Right cardiac atrium (tissue), 5 donors: ENCODE results near the gene ZNF865. TPM values are rescaled to one million over a fixed set of nuclear protein-coding genes. Genes with fewer than 3 reads are reported as not detected.

ENCODE experiments used
- ATAC-seq, 2 donors: fragments of 200-7000 bp; cut with Tn5 transposase; one replicate each; pipeline versions ENCODE4 v1.8.0 to v1.9.1; 2020; ENCODE audit warnings: moderate library complexity in 2 of 2, mild to moderate bottlenecking in 1 of 2
- DNase-seq, 3 donors: peaks; one replicate each; pipeline ENCODE4 v3.0.0-alpha.2; 2020
- H3K27ac ChIP-seq: one replicate; pipeline ENCODE4 v1.5.1; 2013; ENCODE audit warnings: mild to moderate bottlenecking, low read length, control low read depth, moderate library complexity
- H3K27me3 ChIP-seq: one replicate; pipeline ENCODE4 v1.6.1; 2013; ENCODE audit not compliant: control insufficient read depth, insufficient read depth
- H3K4me1 ChIP-seq: one replicate; pipeline ENCODE4 v1.6.1; 2013; ENCODE audit warnings: low read length; ENCODE audit not compliant: control insufficient read depth, insufficient read depth
- H3K4me3 ChIP-seq: one replicate; pipeline ENCODE4 v1.5.1; 2013; ENCODE audit warnings: low read length, control low read depth
- H3K9me3 ChIP-seq: one replicate; pipeline ENCODE4 v1.6.1; 2013; ENCODE audit warnings: low read length; ENCODE audit not compliant: control insufficient read depth
- whole genome bisulfite sequencing: extraction: QIAGEN DNeasy Blood & Tissue Kit; methylation state at CpG from one replicate; pipeline ENCODE4 v1.1.7; 2013; 5-methylcytosine and 5-hydroxymethylcytosine counted together
- intact Hi-C, 4 donors: fragments of 100-400 bp; cut with DNase I; formaldehyde crosslinking; loops; one replicate each; pipeline versions ENCODE4 v1.11.0 to v1.14.0; 2022 to 2023
- polyA plus RNA-seq: library from polyadenylated mRNA; stranded (reverse); fragments of 200-250 nt; gene quantifications from one replicate; pipeline ENCODE4 v1.2.3, GENCODE V29; 2013
- total RNA-seq, 4 donors: library from RNA; stranded (reverse); fragmentation: NEBNext Ultra II Directional; extraction: Animal tissue kit (Norgen Biotek cat#: 25700); gene quantifications; one replicate each; pipeline ENCODE4 v1.2.1, GENCODE V29; 2021
- donor health status: healthy with polysubstance abuse.
- donor health status: DM: no; HTN: yes; CAD: no.
- donor health status: DM: no; HTN: no; CAD: no.
- donor health status: DM: no; HTN: yes; CAD: no; lungs with severe emphysema.
- donor health status: DM: yes; HTN: yes; CAD: no.

ZNF865 gene
- total and polyA plus RNA-seq, 5 donors, result 17.2 to 20.8 (median 20.0) TPM

- Histone ChIP-seq H3K27ac (no peak overlapping the region), H3K4me1 (no peaks in the 10 kb centered on the region), H3K9me3 (no peaks in the 10 kb centered on the region), H3K4me3 (no peak overlapping the region), H3K27me3 (no peaks in the 10 kb centered on the region)
- no peak for DNase-seq
- WGBS, result 87% methylated on average over 9 of the region's 9 CpGs
- intact Hi-C loops, result loop anchor here in 1 of 4 donors (10.0 kb wide), 1 partner anchor 83 kb away; no protein-coding TSS in a partner anchor
- no peak for ATAC-seq
These were observed 7.4 kb upstream of the ZNF865 start for GRCh38 chr19:55598034-55598433.

- H3K4me3 ChIP-seq, result peak overlapping the region; percentile 71
- intact Hi-C loops, result loop anchor here in 1 of 4 donors (10.0 kb wide), 1 partner anchor 84 kb away; no protein-coding TSS in a partner anchor
- ATAC-seq, result peak; percentile 85 to 89
- no peaks in the 10 kb centered on the region for H3K9me3 ChIP-seq
- H3K4me1 ChIP-seq, result no peaks in the 10 kb centered on the region
- H3K27ac ChIP-seq, result peak overlapping the region; percentile 99
- WGBS, result 6% methylated on average over 26 of the region's 26 CpGs
- DNase-seq, result peak; percentile 93 to 96 (median 95)
- no peaks in the 10 kb centered on the region for H3K27me3 ChIP-seq
These were observed 6.6 kb upstream of the ZNF865 start for GRCh38 chr19:55598719-55599467.

- intact Hi-C loops, result loop anchor here in 1 of 4 donors (10.0 kb wide), 1 partner anchor 85 kb away; no protein-coding TSS in a partner anchor
- no peaks in the 10 kb centered on the region for H3K9me3 ChIP-seq
- H3K4me3 ChIP-seq, result peak within 1 kb of the TSS; percentile 71
- H3K27ac ChIP-seq, result peak within 1 kb of the TSS; percentile 99
- ATAC-seq (peak; percentile 93 to 94), DNase-seq (peak; percentile 98 to 99 (median 99))
- WGBS, result under 1% methylated on average over 23 of the region's 23 CpGs
- no peaks in the 10 kb centered on the region for H3K27me3 ChIP-seq
- H3K4me1 ChIP-seq, result no peaks in the 10 kb centered on the region
These were observed 6.0 kb upstream of the ZNF865 start, which contains the start of gene FIZ1 for GRCh38 chr19:55599468-55599841. Gene FIZ1, minus strand, starts transcription at chr19:55599517. Its CDS starts 1,652 bp downstream, at chr19:55597865.

- WGBS, result under 1% methylated on average over 97 of the region's 97 CpGs
These were observed 5.4 kb upstream of the ZNF865 start, which contains the start of gene ZNF524 for GRCh38 chr19:55599842-55600661. Gene ZNF524, plus strand, starts transcription at chr19:55600288. Its CDS starts 1,825 bp downstream, at chr19:55602113.

GRCh38 chr19:55600662-55601028 lies 4.8 kb upstream of the ZNF865 start:
- Histone ChIP-seq H3K27me3 (no peaks in the 10 kb centered on the region), H3K4me3 (peak overlapping the region; percentile 71), H3K9me3 (no peaks in the 10 kb centered on the region), H3K4me1 (no peaks in the 10 kb centered on the region), H3K27ac (peak overlapping the region; percentile 76)
- ATAC-seq (no peak), DNase-seq (no peak)
- 6% methylated on average over 15 of the region's 15 CpGs for WGBS
- intact Hi-C loops, result loop anchor here in 1 of 4 donors (10.0 kb wide), 1 partner anchor 86 kb away; no protein-coding TSS in a partner anchor

More at GRCh38 chr19:55599842-55600661, 5.4 kb upstream of the ZNF865 start, which contains the start of gene ZNF524:
- H3K4me1 ChIP-seq, result no peaks in the 10 kb centered on the region
- no peaks in the 10 kb centered on the region for H3K9me3 ChIP-seq
- peak within 1 kb of the TSS; percentile 71 for H3K4me3 ChIP-seq
- DNase-seq (peak; percentile 88 to 95 (median 94)), ATAC-seq (peak; percentile 64 to 67)
- no peaks in the 10 kb centered on the region for H3K27me3 ChIP-seq
- H3K27ac ChIP-seq, result peak within 1 kb of the TSS; percentile 99
- intact Hi-C loops, result loop anchor here in 2 of 4 donors (10.0 kb wide), 1 partner anchor 85 kb away; no protein-coding TSS in a partner anchor

- DNase-seq (no peak), ATAC-seq (no peak)
- Histone ChIP-seq H3K27me3 (no peaks in the 10 kb centered on the region), H3K9me3 (no peaks in the 10 kb centered on the region), H3K4me3 (peak overlapping the region; percentile 71), H3K4me1 (no peaks in the 10 kb centered on the region), H3K27ac (peak overlapping the region; percentile 76)
- 72% methylated on average over 4 of the region's 4 CpGs for WGBS
- intact Hi-C loops, result loop anchor here in 1 of 4 donors (10.0 kb wide), 1 partner anchor 86 kb away; no protein-coding TSS in a partner anchor
These were observed 4.4 kb upstream of the ZNF865 start for GRCh38 chr19:55601084-55601483.

- intact Hi-C loops, result loop anchor here in 1 of 4 donors (10.0 kb wide), 1 partner anchor 88 kb away; no protein-coding TSS in a partner anchor
- Histone ChIP-seq H3K4me1 (peaks cover 3% of the 10 kb centered on the region), H3K27ac (no peak overlapping the region), H3K4me3 (no peak overlapping the region), H3K27me3 (no peaks in the 10 kb centered on the region), H3K9me3 (no peaks in the 10 kb centered on the region)
- WGBS, result 90% methylated on average over 60 of the region's 60 CpGs
- ATAC-seq, result no peak
- peak in 2 of 3 donors; percentile 38 to 74 for DNase-seq
These were observed 3.1 kb upstream of the ZNF865 start for GRCh38 chr19:55602104-55603001.

- intact Hi-C loops, result loop anchor here in 1 of 4 donors (10.0 kb wide), 1 partner anchor 88 kb away; no protein-coding TSS in a partner anchor
- Histone ChIP-seq H3K9me3 (no peaks in the 10 kb centered on the region), H3K4me1 (peaks cover 3% of the 10 kb centered on the region), H3K4me3 (no peak overlapping the region), H3K27me3 (no peaks in the 10 kb centered on the region), H3K27ac (no peak overlapping the region)
- DNase-seq (peak in 1 of 3 donors; percentile 58), ATAC-seq (no peak)
- WGBS, result 85% methylated on average over 21 of the region's 21 CpGs
These were observed 2.3 kb upstream of the ZNF865 start for GRCh38 chr19:55603115-55603514.

GRCh38 chr19:55603581-55604292 lies 1.7 kb upstream of the ZNF865 start:
- H3K4me1 ChIP-seq, result peaks cover 3% of the 10 kb centered on the region
- no peak overlapping the region for H3K4me3 ChIP-seq
- intact Hi-C loops, result loop anchor here in 1 of 4 donors (10.0 kb wide), 1 partner anchor 89 kb away; no protein-coding TSS in a partner anchor
- DNase-seq (peak in 1 of 3 donors; percentile 51), ATAC-seq (no peak)
- no peaks in the 10 kb centered on the region for H3K9me3 ChIP-seq
- no peaks in the 10 kb centered on the region for H3K27me3 ChIP-seq
- no peak overlapping the region for H3K27ac ChIP-seq
- 72% methylated on average over 22 of the region's 22 CpGs for WGBS
